ENCODE results near the gene CAB39L. TPM values are rescaled to one million over a fixed set of nuclear protein-coding genes. Genes with fewer than 3 reads are reported as not detected.

Gene CAB39L
- total RNA-seq, 1 donor: 3.4 TPM

- Histone ChIP-seq H3K9me3 (ENCODE audit: low read depth, low read length) (no peaks in the 10 kb centered on the region), H3K27me3 (ENCODE audit: insufficient read depth, low read length) (no peaks in the 10 kb centered on the region), H3K4me3 (ENCODE audit: low read length) (no peak overlapping the region), H3K4me1 (ENCODE audit: insufficient read depth, low read length) (no peaks in the 10 kb centered on the region)
Measured at GRCh38 chr13:49308097-49308875, 135.6 kb downstream of the CAB39L start.

- Histone ChIP-seq H3K27me3 (ENCODE audit: insufficient read depth, low read length) (no peaks in the 10 kb centered on the region), H3K4me1 (ENCODE audit: insufficient read depth, low read length) (no peaks in the 10 kb centered on the region), H3K4me3 (ENCODE audit: low read length) (no peak overlapping the region), H3K9me3 (ENCODE audit: low read depth, low read length) (no peaks in the 10 kb centered on the region)
Measured at GRCh38 chr13:49307365-49307764, 136.5 kb downstream of the CAB39L start.

DNA sequence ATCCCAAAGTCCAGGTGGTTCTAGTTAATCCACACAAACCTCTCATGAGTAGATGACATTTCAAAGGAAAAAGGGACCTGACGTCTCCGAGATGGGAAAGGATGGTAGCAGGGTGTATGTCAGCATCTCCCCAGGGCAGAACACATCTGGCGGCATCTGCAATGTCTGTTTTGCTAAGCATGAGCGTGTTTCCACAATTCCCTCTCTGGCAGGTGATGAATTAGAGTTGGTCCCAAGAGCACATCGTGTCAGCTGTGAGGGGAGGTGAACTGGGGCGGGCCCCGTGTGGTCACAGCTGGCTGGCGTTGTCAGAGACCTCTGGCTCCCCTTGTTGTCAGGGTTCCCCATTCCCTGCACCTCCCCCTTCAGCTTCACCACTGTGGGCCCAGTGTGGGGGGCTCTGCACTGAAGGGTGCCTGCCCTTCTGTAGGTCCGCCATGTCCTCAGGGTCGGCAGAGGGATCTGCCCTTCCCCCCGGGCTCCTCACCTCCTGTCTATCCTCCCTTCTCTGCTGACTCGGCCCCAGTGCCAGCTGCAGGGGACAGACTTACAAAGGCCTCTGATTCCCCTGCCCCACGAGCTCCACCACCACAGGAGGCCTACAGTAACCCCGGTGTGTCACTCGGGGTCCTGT, 138.0 kb downstream of the CAB39L start:
- Histone ChIP-seq H3K27me3 (ENCODE audit: insufficient read depth, low read length) (no peaks in the 10 kb centered on the region), H3K9me3 (ENCODE audit: low read depth, low read length) (no peaks in the 10 kb centered on the region), H3K4me3 (ENCODE audit: low read length) (no peak overlapping the region), H3K4me1 (ENCODE audit: insufficient read depth, low read length) (peaks cover 8% of the 10 kb centered on the region)

DNA sequence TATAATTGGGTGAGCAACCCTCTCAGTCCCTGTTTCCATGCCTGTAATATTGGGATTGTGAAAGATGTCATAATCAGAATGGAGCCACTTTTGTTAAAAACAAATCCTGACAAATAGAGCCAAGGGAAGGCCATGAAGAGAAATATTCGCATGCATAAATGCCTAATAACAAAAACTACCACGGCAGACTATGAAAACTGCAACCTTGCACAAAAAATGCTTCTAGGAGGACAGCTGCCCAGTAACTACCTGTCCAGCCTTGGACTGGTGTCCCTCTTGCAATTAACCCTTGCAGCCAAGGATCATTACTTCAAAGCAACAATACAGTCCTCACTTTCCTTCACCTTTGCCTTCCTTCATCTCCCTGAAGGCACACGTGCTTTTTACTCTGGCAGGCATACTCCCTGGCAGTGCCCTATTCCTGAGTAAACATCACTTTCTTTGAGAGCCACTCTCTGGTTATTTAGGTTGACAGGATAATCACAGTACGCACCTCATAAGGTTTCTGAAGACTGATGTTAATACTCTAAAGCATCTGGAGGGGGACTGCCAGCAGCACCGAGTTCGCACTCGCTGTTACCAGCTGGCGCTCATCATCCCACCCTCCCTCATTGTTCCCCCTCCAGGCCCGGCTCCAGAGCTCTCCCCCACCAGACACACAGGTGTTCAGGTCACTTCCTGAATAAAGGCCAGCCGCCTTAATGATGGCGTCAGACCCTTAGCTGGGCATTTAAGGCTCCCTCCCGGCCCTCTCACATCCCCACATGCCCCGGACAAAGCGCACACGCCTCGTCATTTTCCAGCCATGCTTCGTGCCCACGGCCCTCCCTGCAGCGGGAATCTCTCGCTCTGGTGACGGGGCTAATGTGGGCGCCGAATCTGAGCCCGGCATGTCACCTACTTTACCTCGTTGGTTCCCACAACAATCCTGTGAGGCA, 138.8 kb downstream of the CAB39L start:
- H3K4me1 ChIP-seq (ENCODE audit: insufficient read depth, low read length): peaks cover 8% of the 10 kb centered on the region
- no peaks in the 10 kb centered on the region for H3K9me3 ChIP-seq (ENCODE audit: low read depth, low read length)
- no peak overlapping the region for H3K4me3 ChIP-seq (ENCODE audit: low read length)
- no peaks in the 10 kb centered on the region for H3K27me3 ChIP-seq (ENCODE audit: insufficient read depth, low read length)

DNA sequence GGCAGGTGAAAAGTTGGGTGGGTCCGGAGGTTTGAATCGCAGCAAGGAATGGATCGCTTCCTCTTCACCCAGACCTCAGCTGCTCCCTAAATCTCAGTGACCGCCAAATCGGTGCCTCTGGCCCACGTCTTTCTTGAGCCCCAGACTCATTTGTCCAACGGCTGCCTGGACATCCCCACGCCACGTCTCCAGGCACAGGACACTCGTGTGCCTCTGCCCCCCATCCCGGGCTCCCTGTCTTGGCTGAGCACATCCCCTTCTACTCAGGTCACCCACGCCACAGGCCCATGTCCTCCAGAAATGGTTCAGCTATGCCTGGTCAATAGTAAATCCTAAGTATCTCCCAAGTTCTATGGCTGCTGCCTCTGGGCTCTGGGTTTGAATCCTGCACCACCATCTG, 139.5 kb downstream of the CAB39L start:
- Histone ChIP-seq H3K27me3 (ENCODE audit: insufficient read depth, low read length) (no peaks in the 10 kb centered on the region), H3K4me3 (ENCODE audit: low read length) (no peak overlapping the region), H3K4me1 (ENCODE audit: insufficient read depth, low read length) (peaks cover 8% of the 10 kb centered on the region), H3K9me3 (ENCODE audit: low read depth, low read length) (no peaks in the 10 kb centered on the region)

DNA sequence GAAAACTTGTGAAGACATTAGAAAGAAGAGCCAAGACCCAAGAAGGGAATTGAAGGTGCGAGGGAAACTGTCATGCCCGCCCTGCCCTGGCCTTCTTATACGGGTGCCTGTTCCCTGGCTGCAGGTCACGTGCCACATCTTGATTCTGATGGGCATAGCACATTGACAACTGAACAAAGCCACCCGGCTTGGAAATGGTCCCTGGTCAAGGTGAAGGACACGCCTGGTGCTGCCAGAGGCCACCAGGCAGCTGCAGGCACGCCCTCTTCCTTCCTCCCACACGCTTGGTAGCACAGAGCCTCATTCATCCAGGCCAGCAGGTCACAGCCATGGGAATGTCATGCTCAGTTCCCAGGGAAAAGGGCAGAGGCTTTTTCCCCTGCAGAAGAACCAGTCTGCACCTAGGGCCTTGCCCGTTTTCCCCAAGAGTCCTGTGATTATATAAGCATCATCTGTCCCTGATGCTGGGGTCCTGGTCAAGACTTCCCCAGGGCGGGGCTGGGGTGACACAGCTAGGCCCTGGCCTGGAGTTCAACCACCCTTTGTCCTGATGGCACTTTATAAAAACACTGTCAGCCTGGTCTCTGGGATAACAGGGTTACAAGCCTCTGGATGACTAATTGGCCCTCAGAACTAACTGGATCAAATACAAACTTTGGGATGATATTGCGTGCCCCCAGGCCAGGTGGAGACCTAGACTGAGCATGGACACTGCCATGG, 140.2 kb downstream of the CAB39L start:
- peaks cover 8% of the 10 kb centered on the region for H3K4me1 ChIP-seq (ENCODE audit: insufficient read depth, low read length)
- no peaks in the 10 kb centered on the region for H3K9me3 ChIP-seq (ENCODE audit: low read depth, low read length)
- no peak overlapping the region for H3K4me3 ChIP-seq (ENCODE audit: low read length)
- H3K27me3 ChIP-seq (ENCODE audit: insufficient read depth, low read length): no peaks in the 10 kb centered on the region

- Histone ChIP-seq H3K4me3 (ENCODE audit: low read length) (no peak overlapping the region), H3K9me3 (ENCODE audit: low read depth, low read length) (no peaks in the 10 kb centered on the region)
Measured at GRCh38 chr13:49302817-49303216, 141.0 kb downstream of the CAB39L start.

DNA sequence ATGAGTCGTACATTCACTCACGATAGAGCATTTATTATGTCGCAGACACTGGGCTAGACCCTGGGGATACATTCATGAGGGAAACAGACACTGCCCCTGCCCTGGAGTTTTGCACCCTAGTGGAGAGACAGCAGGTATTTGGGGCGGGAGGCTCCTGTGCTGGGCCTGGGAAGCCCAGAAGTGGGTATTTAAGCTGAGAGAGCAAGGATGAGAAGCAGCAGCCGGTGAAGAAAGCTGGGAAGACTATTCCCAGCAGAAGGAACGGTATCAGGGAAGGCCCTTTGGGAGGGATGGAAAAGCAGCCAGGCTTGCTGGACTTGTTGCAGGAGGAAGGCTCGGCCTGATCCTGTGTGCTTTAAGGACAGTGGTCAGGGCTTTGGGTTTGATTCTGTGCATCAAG, 141.6 kb downstream of the CAB39L start:
- Histone ChIP-seq H3K27me3 (ENCODE audit: insufficient read depth, low read length) (no peaks in the 10 kb centered on the region), H3K4me1 (ENCODE audit: insufficient read depth, low read length) (peaks cover 8% of the 10 kb centered on the region), H3K9me3 (ENCODE audit: low read depth, low read length) (no peaks in the 10 kb centered on the region), H3K4me3 (ENCODE audit: low read length) (no peak overlapping the region)

More at GRCh38 chr13:49302817-49303216, 141.0 kb downstream of the CAB39L start:
- H3K4me1 ChIP-seq (ENCODE audit: insufficient read depth, low read length): peaks cover 8% of the 10 kb centered on the region
- no peaks in the 10 kb centered on the region for H3K27me3 ChIP-seq (ENCODE audit: insufficient read depth, low read length)

GRCh38 chr13:49300739-49301589, 142.9 kb downstream of the CAB39L start:
- H3K4me1 ChIP-seq (ENCODE audit: insufficient read depth, low read length): peaks cover 8% of the 10 kb centered on the region
- peak overlapping the region; percentile 30 for H3K4me3 ChIP-seq (ENCODE audit: low read length)
- no peaks in the 10 kb centered on the region for H3K9me3 ChIP-seq (ENCODE audit: low read depth, low read length)
- no peaks in the 10 kb centered on the region for H3K27me3 ChIP-seq (ENCODE audit: insufficient read depth, low read length)

GRCh38 chr13:49300276-49300675, 143.6 kb downstream of the CAB39L start:
- Histone ChIP-seq H3K9me3 (ENCODE audit: low read depth, low read length) (no peaks in the 10 kb centered on the region), H3K27me3 (ENCODE audit: insufficient read depth, low read length) (no peaks in the 10 kb centered on the region), H3K4me3 (ENCODE audit: low read length) (no peak overlapping the region), H3K4me1 (ENCODE audit: insufficient read depth, low read length) (peaks cover 8% of the 10 kb centered on the region)

DNA sequence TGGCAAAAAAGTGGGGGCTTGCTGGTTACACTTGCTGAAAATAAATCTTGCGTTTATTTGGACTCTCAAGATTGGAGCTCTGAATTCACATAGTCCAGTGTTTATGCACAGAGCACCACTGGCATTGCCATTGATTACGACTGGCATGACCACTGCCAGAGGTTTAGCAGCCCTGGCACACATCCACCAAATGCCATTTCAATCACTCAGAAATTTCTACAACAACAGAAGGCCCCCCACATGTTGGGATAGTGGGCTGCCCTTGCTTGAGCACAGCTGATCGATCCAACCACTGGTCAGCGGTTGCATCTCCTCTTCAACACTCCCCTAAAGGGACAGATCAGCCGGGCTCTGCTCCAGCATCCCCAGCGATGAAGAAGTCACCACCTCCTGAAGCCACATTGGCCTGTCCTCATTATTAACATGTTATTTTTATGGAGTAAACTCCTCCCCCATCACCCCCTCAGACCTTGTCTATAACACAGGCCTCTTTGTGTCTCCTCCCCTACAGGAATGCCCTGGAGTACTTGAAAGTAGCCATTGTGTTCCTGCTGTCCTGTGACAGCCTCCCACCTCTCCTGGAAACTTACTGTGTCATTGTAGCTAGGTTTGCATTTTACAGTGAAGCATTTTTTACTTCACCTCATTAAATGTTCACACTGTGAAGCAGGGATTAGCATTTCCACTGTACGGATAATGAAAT, 144.8 kb downstream of the CAB39L start:
- Histone ChIP-seq H3K27me3 (ENCODE audit: insufficient read depth, low read length) (no peaks in the 10 kb centered on the region), H3K9me3 (ENCODE audit: low read depth, low read length) (no peaks in the 10 kb centered on the region), H3K4me1 (ENCODE audit: insufficient read depth, low read length) (peaks cover 8% of the 10 kb centered on the region), H3K4me3 (ENCODE audit: low read length) (no peak overlapping the region)

DNA sequence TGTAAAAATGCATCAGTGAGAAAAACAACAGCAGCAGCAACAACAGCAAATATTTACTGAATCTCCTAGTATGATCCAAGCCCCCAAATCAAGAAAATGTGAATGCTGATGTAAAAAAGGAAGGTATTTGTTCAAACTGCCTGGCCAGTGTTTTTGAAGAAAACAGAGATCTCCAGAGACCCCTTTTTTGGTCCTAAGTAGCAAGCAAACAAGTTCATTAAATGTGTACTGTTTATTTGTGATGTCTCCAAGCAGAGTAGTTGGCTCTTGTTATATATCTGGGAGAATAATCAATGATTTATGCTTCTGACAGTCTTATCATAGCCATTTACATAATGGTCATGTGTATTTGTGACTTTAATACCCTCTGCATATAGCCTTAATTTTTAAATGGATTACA, 145.4 kb downstream of the CAB39L start:
- H3K27me3 ChIP-seq (ENCODE audit: insufficient read depth, low read length): no peaks in the 10 kb centered on the region
- H3K9me3 ChIP-seq (ENCODE audit: low read depth, low read length): no peaks in the 10 kb centered on the region
- no peak overlapping the region for H3K4me3 ChIP-seq (ENCODE audit: low read length)
- H3K4me1 ChIP-seq (ENCODE audit: insufficient read depth, low read length): peaks cover 8% of the 10 kb centered on the region

- no peaks in the 10 kb centered on the region for H3K27me3 ChIP-seq (ENCODE audit: insufficient read depth, low read length)
- H3K9me3 ChIP-seq (ENCODE audit: low read depth, low read length): no peaks in the 10 kb centered on the region
- H3K4me3 ChIP-seq (ENCODE audit: low read length): no peak overlapping the region
- peaks cover 8% of the 10 kb centered on the region for H3K4me1 ChIP-seq (ENCODE audit: insufficient read depth, low read length)
Measured at GRCh38 chr13:49297338-49297737, 146.5 kb downstream of the CAB39L start.
